ENCODE data around the gene EPAS1.

EPAS1 gene

DNA sequence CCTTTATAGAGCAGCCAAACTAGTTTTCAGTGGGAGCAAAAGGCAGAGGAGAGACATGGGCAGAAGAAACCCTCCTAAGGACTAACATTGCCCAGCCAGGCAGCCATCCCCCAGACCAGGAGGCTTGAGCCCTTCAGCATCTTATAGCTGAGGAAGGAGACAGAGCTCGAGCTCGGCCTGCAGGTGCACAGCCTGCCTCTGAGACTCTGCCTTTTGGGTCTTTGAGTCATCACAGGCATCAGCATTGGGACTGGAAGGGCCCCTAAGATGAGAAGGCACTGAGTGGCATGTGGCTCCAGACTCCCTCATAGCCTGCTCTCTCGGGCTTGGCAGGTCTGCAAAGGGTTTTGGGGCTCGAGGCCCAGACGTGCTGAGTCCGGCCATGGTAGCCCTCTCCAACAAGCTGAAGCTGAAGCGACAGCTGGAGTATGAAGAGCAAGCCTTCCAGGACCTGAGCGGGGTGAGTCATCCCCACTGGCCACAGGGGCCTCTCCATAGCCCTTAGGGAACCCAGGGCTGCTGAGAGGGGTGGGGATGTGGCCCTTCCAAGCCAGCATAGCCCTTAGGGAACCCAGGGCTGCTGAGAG is 84.1 kb downstream of the EPAS1 start:
- peaks cover 10 to 55% (median 40%) of the 10 kb centered on the region in 4 donors for H3K4me1 ChIP-seq
- intact Hi-C loops (cut with DNase I; ENCODE audit: low total_unique reads), result no loop called here
- no peaks in the 10 kb centered on the region for H3K9me3 ChIP-seq
- no peak for DNase-seq
- H3K4me3 ChIP-seq, result no peak overlapping the region
- no peaks in the 10 kb centered on the region for H3K27me3 ChIP-seq
- H3K27ac ChIP-seq, result peak overlapping the region; percentile 24 to 51
- H3K36me3 ChIP-seq, result peaks cover 90 to 98% (median 91%) of the 10 kb centered on the region in 3 donors
- TF ChIP-seq, protein P1, sequence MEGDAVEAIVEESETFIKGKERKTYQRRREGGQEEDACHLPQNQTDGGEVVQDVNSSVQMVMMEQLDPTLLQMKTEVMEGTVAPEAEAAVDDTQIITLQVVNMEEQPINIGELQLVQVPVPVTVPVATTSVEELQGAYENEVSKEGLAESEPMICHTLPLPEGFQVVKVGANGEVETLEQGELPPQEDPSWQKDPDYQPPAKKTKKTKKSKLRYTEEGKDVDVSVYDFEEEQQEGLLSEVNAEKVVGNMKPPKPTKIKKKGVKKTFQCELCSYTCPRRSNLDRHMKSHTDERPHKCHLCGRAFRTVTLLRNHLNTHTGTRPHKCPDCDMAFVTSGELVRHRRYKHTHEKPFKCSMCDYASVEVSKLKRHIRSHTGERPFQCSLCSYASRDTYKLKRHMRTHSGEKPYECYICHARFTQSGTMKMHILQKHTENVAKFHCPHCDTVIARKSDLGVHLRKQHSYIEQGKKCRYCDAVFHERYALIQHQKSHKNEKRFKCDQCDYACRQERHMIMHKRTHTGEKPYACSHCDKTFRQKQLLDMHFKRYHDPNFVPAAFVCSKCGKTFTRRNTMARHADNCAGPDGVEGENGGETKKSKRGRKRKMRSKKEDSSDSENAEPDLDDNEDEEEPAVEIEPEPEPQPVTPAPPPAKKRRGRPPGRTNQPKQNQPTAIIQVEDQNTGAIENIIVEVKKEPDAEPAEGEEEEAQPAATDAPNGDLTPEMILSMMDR (IDR thresholded peaks at IDR 0.05), result no peak

- no peak overlapping the region for H3K4me3 ChIP-seq
- peaks cover 7 to 55% (median 36%) of the 10 kb centered on the region in 4 donors for H3K4me1 ChIP-seq
- DNase-seq, result no peak
- peak overlapping the region; percentile 19 to 24 for H3K27ac ChIP-seq
- intact Hi-C loops (cut with DNase I; ENCODE audit: low total_unique reads), result no loop called here
- TF ChIP-seq, protein P1 (IDR thresholded peaks at IDR 0.05), result no peak
- H3K27me3 ChIP-seq, result no peaks in the 10 kb centered on the region
- no peaks in the 10 kb centered on the region for H3K9me3 ChIP-seq
- peaks cover 86 to 93% (median 87%) of the 10 kb centered on the region in 3 donors for H3K36me3 ChIP-seq
Measured at GRCh38 chr2:46381871-46382270, 84.7 kb downstream of the EPAS1 start.

- peaks cover 2 to 52% (median 31%) of the 10 kb centered on the region in 4 donors for H3K4me1 ChIP-seq
- DNase-seq, result no peak
- no peaks in the 10 kb centered on the region for H3K27me3 ChIP-seq
- peak overlapping the region; percentile 1 to 19 for H3K27ac ChIP-seq
- H3K36me3 ChIP-seq, result peaks cover 82 to 87% (median 86%) of the 10 kb centered on the region in 3 donors
- no peak overlapping the region for H3K4me3 ChIP-seq
- no peaks in the 10 kb centered on the region for H3K9me3 ChIP-seq
- TF ChIP-seq, protein P1 (IDR thresholded peaks at IDR 0.05), result no peak
- intact Hi-C loops (cut with DNase I; ENCODE audit: low total_unique reads), result no loop called here
Measured at GRCh38 chr2:46382331-46383112, 85.3 kb downstream of the EPAS1 start.

GRCh38 chr2:46383113-46383395 is 85.8 kb downstream of the EPAS1 start:
- H3K27me3 ChIP-seq, result no peaks in the 10 kb centered on the region
- no peaks in the 10 kb centered on the region for H3K9me3 ChIP-seq
- H3K36me3 ChIP-seq, result peaks cover 81 to 87% (median 81%) of the 10 kb centered on the region in 3 donors
- no peak overlapping the region for H3K27ac ChIP-seq
- H3K4me3 ChIP-seq, result no peak overlapping the region
- intact Hi-C loops (cut with DNase I; ENCODE audit: low total_unique reads), result no loop called here
- no peak for DNase-seq
- H3K4me1 ChIP-seq, result peaks cover 0 to 47% (median 26%) of the 10 kb centered on the region in 4 donors
- TF ChIP-seq, protein P1 (IDR thresholded peaks at IDR 0.05), result no peak

- no peak overlapping the region for H3K27ac ChIP-seq
- H3K9me3 ChIP-seq, result no peaks in the 10 kb centered on the region
- no peak for DNase-seq
- H3K27me3 ChIP-seq, result no peaks in the 10 kb centered on the region
- TF ChIP-seq, protein P1 (IDR thresholded peaks at IDR 0.05), result no peak
- H3K36me3 ChIP-seq, result peaks cover 72 to 82% (median 76%) of the 10 kb centered on the region in 3 donors
- no peak overlapping the region for H3K4me3 ChIP-seq
- H3K4me1 ChIP-seq, result peaks cover 0 to 39% (median 24%) of the 10 kb centered on the region in 4 donors
- intact Hi-C loops (cut with DNase I; ENCODE audit: low total_unique reads), result no loop called here
Measured at GRCh38 chr2:46383784-46384456, 86.7 kb downstream of the EPAS1 start.

Data from tibial artery (tissue), 4 donors.